NCI-H748 (cell line): Measurements from ENCODE around the gene SSC5D.

ENCODE experiments used
- DNase-seq: peaks from one replicate; lab custom pipeline; 2025; ENCODE audit not compliant: unreplicated experiment; lab: John Stamatoyannopoulos, UW

Gene SSC5D

GRCh38 chr19:55454787-55455243, 33.4 kb upstream of the SSC5D start:
- peak; percentile 74 for DNase-seq

- no peak for DNase-seq
These were observed 32.5 kb upstream of the SSC5D start for GRCh38 chr19:55455576-55456235.

DNA sequence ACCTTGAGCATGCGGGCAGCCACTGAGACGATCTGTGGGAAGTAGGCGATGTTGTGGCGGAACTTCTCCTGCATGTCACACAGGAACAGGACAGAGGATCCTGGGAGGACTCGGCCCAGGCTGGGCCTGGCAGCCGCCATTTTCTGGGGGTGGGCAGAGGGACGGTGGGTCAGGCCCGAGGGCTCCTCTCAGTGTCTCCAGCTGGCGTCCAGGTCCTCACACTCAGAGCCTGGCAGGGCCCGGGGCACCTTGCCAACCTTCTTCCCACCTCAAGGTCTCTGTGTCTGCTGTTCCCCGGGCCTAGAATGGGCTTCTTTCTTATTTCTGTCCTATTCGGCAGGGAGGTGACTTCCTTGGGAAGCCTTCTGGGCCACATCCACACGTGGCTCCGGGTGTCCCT, 31.9 kb upstream of the SSC5D start:
- DNase-seq: no peak

GRCh38 chr19:55457683-55458457, 30.4 kb upstream of the SSC5D start:
- no peak for DNase-seq

DNA sequence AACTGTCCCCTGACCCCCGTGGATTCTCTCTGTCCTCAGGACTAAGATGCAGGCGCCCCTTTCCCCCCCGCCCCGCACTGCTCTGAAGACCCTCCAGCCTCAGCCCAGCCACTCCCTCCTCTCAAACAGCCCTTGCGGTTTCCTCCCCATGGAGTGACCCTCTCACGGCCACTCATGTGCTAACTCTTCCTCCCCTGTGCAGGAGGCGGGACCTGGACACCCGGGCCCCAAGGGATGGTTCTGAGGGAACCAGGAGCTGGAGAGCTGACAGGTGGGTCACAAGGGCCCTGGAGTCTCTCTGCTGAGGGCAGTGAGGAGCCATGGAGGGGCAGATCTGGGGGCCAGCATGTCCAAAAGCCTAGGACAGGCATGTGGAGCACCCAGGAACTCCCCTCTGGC, 28.7 kb upstream of the SSC5D start:
- DNase-seq: no peak

GRCh38 chr19:55459950-55460657, 28.1 kb upstream of the SSC5D start:
- DNase-seq: peak; percentile 68

GRCh38 chr19:55460670-55461258, 27.5 kb upstream of the SSC5D start:
- DNase-seq: peak; percentile 93

GRCh38 chr19:55461259-55461973, 26.8 kb upstream of the SSC5D start, which contains the start of gene ISOC2:
Gene ISOC2 (minus strand): TSS chr19:55461642. CDS start chr19:55456486, 5,156 bp downstream.
- DNase-seq: peak; percentile 100

GRCh38 chr19:55461974-55462626, 26.1 kb upstream of the SSC5D start:
- DNase-seq: peak; percentile 49

DNA sequence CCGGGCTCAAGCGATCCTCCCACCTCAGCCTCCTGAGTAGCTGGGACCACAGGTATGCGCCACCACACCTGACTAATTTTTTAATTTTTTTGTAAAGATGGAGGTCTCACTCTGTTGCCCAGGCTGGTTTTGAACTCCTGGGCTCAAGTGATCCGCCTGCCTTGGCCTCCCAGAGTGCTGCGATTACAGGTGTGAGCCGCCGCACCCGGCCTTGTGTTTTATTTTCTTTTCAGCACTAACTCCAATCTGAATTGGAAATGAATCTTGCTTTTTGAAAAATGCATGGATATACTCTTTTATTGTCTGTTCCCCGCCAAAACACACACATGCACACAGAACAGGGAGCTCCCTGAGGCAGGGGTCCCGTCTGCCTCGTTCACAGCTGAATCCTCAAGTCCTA, 25.5 kb upstream of the SSC5D start:
- no peak for DNase-seq

DNA sequence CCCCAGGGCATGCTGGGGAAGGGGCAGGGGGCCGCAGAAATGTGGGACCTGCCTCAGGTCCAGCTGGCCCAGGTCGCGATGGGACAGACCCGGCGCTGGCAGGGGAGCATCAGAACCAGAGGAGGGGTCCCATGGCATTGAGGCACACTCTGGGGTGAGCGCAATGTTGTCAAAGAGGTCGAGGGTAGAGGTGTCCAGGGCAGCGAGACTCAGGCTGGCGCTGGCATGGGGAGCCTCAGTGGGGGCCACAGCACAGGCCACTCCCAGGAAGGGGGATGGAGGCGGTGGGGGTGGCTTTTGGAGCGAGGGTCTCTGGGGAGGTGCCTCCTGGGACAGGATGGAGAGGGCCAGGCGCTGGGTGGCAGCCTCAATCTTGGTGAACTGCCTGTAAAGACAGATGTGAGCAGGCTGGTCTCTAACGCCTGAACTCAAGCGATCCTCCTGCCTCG, 24.6 kb upstream of the SSC5D start:
- DNase-seq: no peak

GRCh38 chr19:55464039-55464661, 24.1 kb upstream of the SSC5D start:
- no peak for DNase-seq

- peak; percentile 40 for DNase-seq
These were observed 23.6 kb upstream of the SSC5D start, which contains the start of gene C19orf85 for GRCh38 chr19:55464662-55465054. Gene C19orf85 (minus strand): TSS chr19:55464751. CDS start chr19:55464554, 197 bp downstream.

DNA sequence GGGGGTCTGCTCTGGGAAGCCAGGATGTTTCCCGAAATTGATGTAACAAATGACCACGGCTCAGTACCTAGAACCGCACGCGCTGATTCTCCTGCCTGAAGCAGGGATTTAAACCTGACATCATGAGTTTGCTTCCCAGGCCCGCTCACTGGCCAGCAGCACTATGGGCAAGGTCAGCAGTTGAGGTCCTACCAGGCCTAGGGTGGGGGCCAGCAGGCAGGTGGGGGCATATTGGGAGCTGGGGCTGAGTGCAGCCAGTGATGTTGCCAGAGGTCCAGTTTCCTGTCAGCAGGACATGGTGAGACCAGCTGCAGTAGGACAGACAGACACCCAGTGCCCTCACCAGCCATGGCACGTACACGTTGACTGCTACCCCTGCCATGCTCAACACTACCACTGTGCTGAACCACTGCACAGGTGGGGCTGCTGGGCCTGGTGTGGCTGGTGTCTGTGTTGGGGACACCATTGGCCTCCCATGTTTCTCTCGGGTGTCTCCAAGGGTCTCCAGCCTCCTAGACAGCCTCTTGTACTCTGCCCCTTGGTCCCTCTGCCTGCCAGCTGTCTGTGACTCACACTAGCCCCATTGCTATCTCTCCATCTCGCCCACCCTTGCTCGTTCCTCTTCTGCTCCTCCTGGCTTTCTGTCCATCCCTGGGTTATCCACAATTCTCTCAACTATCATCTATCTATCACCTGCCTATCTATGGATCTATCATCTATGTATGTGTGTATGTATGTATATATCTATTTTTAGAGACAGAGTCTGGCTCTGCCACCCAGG, 22.6 kb upstream of the SSC5D start:
- no peak for DNase-seq

GRCh38 chr19:55466241-55466614, 22.0 kb upstream of the SSC5D start:
- no peak for DNase-seq

- DNase-seq: peak; percentile 30
These were observed 20.8 kb upstream of the SSC5D start for GRCh38 chr19:55467236-55468053.

DNA sequence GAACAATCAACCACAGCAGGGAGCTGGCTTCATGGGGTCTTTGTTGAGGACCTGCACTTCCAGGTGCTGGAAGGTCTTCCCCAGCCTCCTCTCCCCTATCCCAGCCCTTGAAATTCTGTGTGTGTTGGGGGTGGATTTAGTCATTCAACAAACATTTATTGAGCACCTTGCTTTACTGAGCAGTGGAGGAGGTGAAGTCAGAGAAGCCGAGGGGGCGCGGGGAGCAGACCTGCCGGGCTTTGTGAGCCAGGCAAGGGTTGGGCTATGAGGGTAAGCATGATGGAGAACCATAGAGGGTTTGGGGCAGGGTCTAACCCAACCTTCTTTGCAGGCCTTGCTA, 20.2 kb upstream of the SSC5D start:
- DNase-seq: no peak

GRCh38 chr19:55471266-55471665, 17.0 kb upstream of the SSC5D start:
- DNase-seq: peak; percentile 41
